K562 (cell line): ENCODE results near the gene PPP1R15A.
"Not testable (repeated sequence)": the region's sequence is repeated elsewhere in the genome, so short reads cannot be mapped to it uniquely, and the experiment has no call there.

Source experiments
- CREB1 ChIP-seq, 2 experiments: sonication (generic) in 1 of 2; formaldehyde crosslinking in 1 of 2; IDR thresholded peaks; 2 replicates each; pipeline versions ENCODE4 v1.6.1 to v1.8.0; 2012 to 2022; ENCODE audit warnings: inconsistent platforms in 1 of 2, mild to moderate bottlenecking in 1 of 2, missing genetic modification reagents in 1 of 2, moderate library complexity in 1 of 2
- CTBP1 ChIP-seq: fragments of 450-650 bp; IDR thresholded peaks from 2 replicates; pipeline ENCODE4 v1.6.1; 2016; ENCODE audit warnings: borderline replicate concordance
- KDM5B ChIP-seq: fragments of 200-600 bp; sonication (generic); IDR thresholded peaks from 2 replicates; pipeline ENCODE4 v1.6.1; 2012; ENCODE audit warnings: low read depth, mild to moderate bottlenecking, moderate library complexity, low read length, control low read depth, inconsistent platforms; ENCODE audit not compliant: insufficient replicate concordance
- STAT5B ChIP-seq: fragments of 250-450 bp; sonication (Bioruptor Pico); IDR thresholded peaks from 2 replicates; pipeline ENCODE4 v1.8.0; 2021; ENCODE audit warnings: mild to moderate bottlenecking, inconsistent platforms
- ZZZ3 ChIP-seq: fragments of 450-650 bp; IDR thresholded peaks from 2 replicates; pipeline ENCODE4 v1.6.1; 2016; ENCODE audit warnings: antibody characterized with exemption, mild to moderate bottlenecking, moderate library complexity
- TF ChIP-seq, protein P1 (sequence below), 2 experiments: IDR thresholded peaks; 2 replicates each; pipeline ENCODE4 v1.6.1; 2012; ENCODE audit warnings: improper control_type of control experiment in 2 of 2, low read depth in 2 of 2, low read length in 2 of 2, borderline replicate concordance in 1 of 2

DNA sequence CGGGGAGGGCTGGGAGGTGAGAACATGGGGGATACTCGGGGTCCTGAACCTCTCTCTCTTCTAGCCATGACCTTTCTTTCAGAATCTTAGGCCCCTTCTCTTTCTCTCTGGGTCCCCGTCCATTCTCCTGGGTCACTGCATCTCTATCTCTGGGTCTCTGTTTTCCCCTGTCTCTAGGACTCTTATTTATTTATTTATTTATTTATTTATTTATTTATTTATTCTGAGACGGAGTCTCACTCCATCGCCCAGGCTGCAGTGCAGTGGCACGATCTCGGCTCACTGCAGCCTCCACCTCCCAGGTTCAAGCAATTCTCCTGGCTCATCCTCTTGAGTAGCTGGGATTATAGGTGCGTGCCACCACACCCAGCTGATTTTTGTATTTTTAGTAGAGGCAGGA is 47.0 kb downstream of the PPP1R15A start:
- not testable (repeated sequence) for TF ChIP-seq CTBP1; ZZZ3; KDM5B; CREB1 (IDR thresholded peaks at IDR 0.05); CREB1 (CRISPR knock-in tag; IDR thresholded peaks at IDR 0.05); STAT5B (CRISPR knock-in tag)
- TF ChIP-seq, protein P1, sequence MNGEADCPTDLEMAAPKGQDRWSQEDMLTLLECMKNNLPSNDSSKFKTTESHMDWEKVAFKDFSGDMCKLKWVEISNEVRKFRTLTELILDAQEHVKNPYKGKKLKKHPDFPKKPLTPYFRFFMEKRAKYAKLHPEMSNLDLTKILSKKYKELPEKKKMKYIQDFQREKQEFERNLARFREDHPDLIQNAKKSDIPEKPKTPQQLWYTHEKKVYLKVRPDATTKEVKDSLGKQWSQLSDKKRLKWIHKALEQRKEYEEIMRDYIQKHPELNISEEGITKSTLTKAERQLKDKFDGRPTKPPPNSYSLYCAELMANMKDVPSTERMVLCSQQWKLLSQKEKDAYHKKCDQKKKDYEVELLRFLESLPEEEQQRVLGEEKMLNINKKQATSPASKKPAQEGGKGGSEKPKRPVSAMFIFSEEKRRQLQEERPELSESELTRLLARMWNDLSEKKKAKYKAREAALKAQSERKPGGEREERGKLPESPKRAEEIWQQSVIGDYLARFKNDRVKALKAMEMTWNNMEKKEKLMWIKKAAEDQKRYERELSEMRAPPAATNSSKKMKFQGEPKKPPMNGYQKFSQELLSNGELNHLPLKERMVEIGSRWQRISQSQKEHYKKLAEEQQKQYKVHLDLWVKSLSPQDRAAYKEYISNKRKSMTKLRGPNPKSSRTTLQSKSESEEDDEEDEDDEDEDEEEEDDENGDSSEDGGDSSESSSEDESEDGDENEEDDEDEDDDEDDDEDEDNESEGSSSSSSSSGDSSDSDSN (IDR thresholded peaks at IDR 0.05; ENCODE audit: borderline replicate concordance in 1 of 2, low read depth in 2 of 2, low read length in 2 of 2), result not testable (repeated sequence)
